MM.1S (cell line): ENCODE data around the gene METTL16.

Experiments used
- DNase-seq: peaks from one replicate; pipeline ENCODE4 v3.0.0-alpha.2; 2015
- H2AFZ ChIP-seq: fragments of 300-600 bp; sonication (generic); 2 replicates; pipeline ENCODE4 v1.6.0; 2016; ENCODE audit warnings: antibody characterized with exemption, low read length
- H3F3A ChIP-seq: fragments of 300-600 bp; sonication (generic); 2 replicates; pipeline ENCODE4 v1.6.1; 2016; ENCODE audit warnings: mild to moderate bottlenecking, antibody characterized with exemption, low read length, moderate library complexity, mixed read lengths; ENCODE audit not compliant: insufficient read depth
- H3K27ac ChIP-seq: fragments of 300-600 bp; sonication (generic); 2 replicates; pipeline ENCODE4 v1.5.1; 2016; ENCODE audit warnings: mild to moderate bottlenecking, low read length
- H3K27me3 ChIP-seq: fragments of 300-600 bp; sonication (generic); replicated peaks from 2 replicates; pipeline ENCODE4 v1.6.0; 2016; ENCODE audit warnings: low read length; ENCODE audit not compliant: insufficient read depth
- H3K36me3 ChIP-seq: fragments of 300-600 bp; sonication (generic); replicated peaks from 2 replicates; pipeline ENCODE4 v1.6.1; 2016; ENCODE audit warnings: mild to moderate bottlenecking, low read length, mixed read lengths; ENCODE audit not compliant: insufficient read depth
- H3K4me1 ChIP-seq: fragments of 300-600 bp; sonication (generic); 2 replicates; pipeline ENCODE4 v1.6.1; 2016; ENCODE audit warnings: low read length, mixed read lengths
- H3K4me2 ChIP-seq: fragments of 300-600 bp; sonication (generic); 2 replicates; pipeline ENCODE4 v1.6.0; 2016; ENCODE audit warnings: low read depth, low read length
- H3K4me3 ChIP-seq: fragments of 300-600 bp; sonication (generic); 2 replicates; pipeline ENCODE4 v1.5.1; 2016; ENCODE audit warnings: low read length, mixed read lengths
- H3K79me2 ChIP-seq: fragments of 300-600 bp; sonication (generic); 2 replicates; pipeline ENCODE4 v1.6.1; 2016; ENCODE audit warnings: mixed run types, low read length, mixed read lengths
- H3K9ac ChIP-seq: fragments of 300-600 bp; sonication (generic); 2 replicates; pipeline ENCODE4 v1.6.1; 2016; ENCODE audit warnings: low read length, mixed read lengths
- H3K9me2 ChIP-seq: fragments of 300-600 bp; sonication (generic); replicated peaks from 2 replicates; pipeline ENCODE4 v1.6.1; 2016; ENCODE audit warnings: mild to moderate bottlenecking, low read length, mixed read lengths; ENCODE audit not compliant: insufficient read depth
- H3K9me3 ChIP-seq: fragments of 300-600 bp; sonication (generic); replicated peaks from 2 replicates; pipeline ENCODE4 v1.6.1; 2016; ENCODE audit warnings: mild to moderate bottlenecking, low read length, mixed read lengths; ENCODE audit not compliant: insufficient read depth
- H4K20me1 ChIP-seq: fragments of 300-600 bp; sonication (generic); 2 replicates; pipeline ENCODE4 v1.6.1; 2016; ENCODE audit warnings: mild to moderate bottlenecking, low read length, moderate library complexity, mixed read lengths; ENCODE audit not compliant: insufficient read depth
- CTCF ChIP-seq: fragments of 300-600 bp; sonication (generic); IDR thresholded peaks from 2 replicates; pipeline ENCODE4 v1.5.1; 2016; ENCODE audit warnings: antibody characterized with exemption, low read length, mixed read lengths
- EZH2 ChIP-seq: fragments of 300-600 bp; sonication (generic); optimal IDR thresholded peaks from 2 replicates; pipeline ENCODE3; 2017; ENCODE audit warnings: low read depth, mild to moderate bottlenecking, antibody characterized with exemption, low read length, mixed read lengths
- EZH2phosphoT487 ChIP-seq: fragments of 300-600 bp; sonication (generic); IDR thresholded peaks from 2 replicates; pipeline ENCODE4 v1.6.1; 2018; ENCODE audit warnings: antibody characterized with exemption, low read length

Gene METTL16

GRCh38 chr17:2393954-2394749 is 117.5 kb downstream of the METTL16 start:
- Histone ChIP-seq H3F3A (peaks cover 18% of the 10 kb centered on the region), H3K27ac (no peak overlapping the region), H3K9ac (peak overlapping the region; percentile 37; the same call in 1 of the 2 replicates), H4K20me1 (no peaks in the 10 kb centered on the region), H3K4me1 (peaks cover 9% of the 10 kb centered on the region), H3K4me3 (peak overlapping the region; percentile 28; the same call in 1 of the 2 replicates), H3K9me3 (no peaks in the 10 kb centered on the region), H3K27me3 (no peaks in the 10 kb centered on the region), H3K36me3 (no peaks in the 10 kb centered on the region), H2AFZ (no peak overlapping the region), H3K4me2 (peak overlapping the region; percentile 56; the same call in 1 of the 2 replicates), H3K79me2 (peaks cover 73% of the 10 kb centered on the region), H3K9me2 (no peaks in the 10 kb centered on the region)
- DNase-seq, result no peak
- TF ChIP-seq CTCF, result no peak
- TF ChIP-seq EZH2, result no peak

- Histone ChIP-seq H3K79me2 (peaks cover 73% of the 10 kb centered on the region), H3K9me2 (no peaks in the 10 kb centered on the region), H3K4me3 (peak overlapping the region; percentile 85), H2AFZ (peak overlapping the region; percentile 80), H3K36me3 (no peaks in the 10 kb centered on the region), H3F3A (peaks cover 16% of the 10 kb centered on the region), H3K4me2 (peak overlapping the region; percentile 81), H4K20me1 (no peaks in the 10 kb centered on the region), H3K4me1 (peaks cover 9% of the 10 kb centered on the region; the same call in 1 of the 2 replicates), H3K9me3 (no peaks in the 10 kb centered on the region), H3K9ac (peak overlapping the region; percentile 100), H3K27ac (peak overlapping the region; percentile 98), H3K27me3 (no peaks in the 10 kb centered on the region)
- TF ChIP-seq EZH2 (no peak), CTCF (no peak), EZH2phosphoT487 (no peak)
- peak; percentile 94 for DNase-seq
Measured at GRCh38 chr17:2393174-2393953, 118.3 kb downstream of the METTL16 start.

- H3K27ac ChIP-seq, result peak overlapping the region; percentile 98
- peak; percentile 96 for DNase-seq
- no peaks in the 10 kb centered on the region for H3K36me3 ChIP-seq
- peak overlapping the region; percentile 67 for H2AFZ ChIP-seq
- H3K4me2 ChIP-seq, result peak overlapping the region; percentile 89
- no peak for TF ChIP-seq EZH2
- TF ChIP-seq EZH2phosphoT487, result no peak
- no peak for TF ChIP-seq CTCF
- H3K9me3 ChIP-seq, result no peaks in the 10 kb centered on the region
- H4K20me1 ChIP-seq, result no peaks in the 10 kb centered on the region
- H3K9me2 ChIP-seq, result no peaks in the 10 kb centered on the region
- H3K9ac ChIP-seq, result peak overlapping the region; percentile 100
- peaks cover 9% of the 10 kb centered on the region; the same call in 1 of the 2 replicates for H3K4me1 ChIP-seq
- H3F3A ChIP-seq, result peaks cover 16% of the 10 kb centered on the region
- peak overlapping the region; percentile 85 for H3K4me3 ChIP-seq
- no peaks in the 10 kb centered on the region for H3K27me3 ChIP-seq
- H3K79me2 ChIP-seq, result peaks cover 66% of the 10 kb centered on the region
Measured at GRCh38 chr17:2392252-2393173, 119.2 kb downstream of the METTL16 start.
